ENCODE data around the gene C1orf105.
A peak's percentile ranks its signal among the peaks of the same experiment; 100 is the strongest.

DNA sequence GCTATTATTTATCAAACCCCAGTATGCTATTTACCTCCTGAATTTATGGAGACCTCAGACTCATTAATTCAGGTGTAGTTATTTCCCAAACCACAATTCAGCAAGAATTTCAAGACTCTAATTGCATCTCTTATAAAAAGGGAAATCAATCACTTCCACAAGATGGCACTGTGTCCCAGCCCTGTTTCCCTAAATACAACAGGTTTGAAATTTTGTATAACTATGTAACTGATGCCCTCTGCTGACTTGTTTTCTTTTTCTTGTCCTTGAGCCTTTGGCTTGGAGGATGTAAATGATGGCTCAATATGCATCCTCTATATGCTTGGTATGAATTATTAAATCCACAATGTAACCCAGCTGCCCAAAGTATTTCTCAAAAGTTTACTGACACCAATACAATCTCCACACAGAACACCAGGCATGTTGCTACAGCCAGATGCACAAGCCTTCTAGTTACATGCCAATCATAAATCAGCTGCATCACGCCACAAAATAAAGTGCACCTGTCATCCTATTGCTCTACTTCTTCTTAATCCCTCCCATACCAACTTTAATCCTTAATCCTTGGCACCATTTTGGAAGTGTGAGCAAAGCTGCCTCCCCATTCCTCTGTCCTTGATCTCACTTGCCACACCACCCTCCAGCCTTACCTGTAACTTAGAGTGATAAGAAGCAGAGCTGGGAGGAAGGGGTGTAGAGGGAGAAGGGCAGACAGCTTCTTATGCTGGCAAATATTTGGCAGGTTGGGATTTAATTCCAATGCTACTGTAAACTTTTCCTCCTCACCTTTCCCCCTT lies 9.0 kb downstream of the C1orf105 start:
- TF ChIP-seq CTCF (IDR thresholded peaks at IDR 0.05) (peak; percentile 99), ZFX (IDR thresholded peaks at IDR 0.05; ENCODE audit: borderline replicate concordance) (no peak)
